Glutamatergic neuron (in vitro differentiated cells): ENCODE data around the gene C10orf71. TPM values are rescaled to one million over a fixed set of nuclear protein-coding genes. Genes with fewer than 3 reads are reported as not detected.

Experiments used
- DNase-seq: peaks from one replicate; pipeline ENCODE4 v3.0.0; 2022
- H3K27ac Mint-ChIP-seq: one replicate; pipeline ENCODE4 v1.8.0; 2020; ENCODE audit warnings: mild to moderate bottlenecking, mixed read lengths, inconsistent platforms; ENCODE audit not compliant: unreplicated experiment
- H3K27me3 Mint-ChIP-seq: one replicate; pipeline ENCODE4 v1.8.0; 2020; ENCODE audit warnings: mild to moderate bottlenecking, moderate library complexity, mixed read lengths, inconsistent platforms; ENCODE audit not compliant: unreplicated experiment
- H3K36me3 Mint-ChIP-seq: one replicate; pipeline ENCODE4 v1.8.0; 2020; ENCODE audit warnings: mild to moderate bottlenecking, mixed read lengths, inconsistent platforms; ENCODE audit not compliant: unreplicated experiment
- H3K4me1 Mint-ChIP-seq: one replicate; pipeline ENCODE4 v1.8.0; 2020; ENCODE audit warnings: mild to moderate bottlenecking, low read depth, mixed read lengths, inconsistent platforms; ENCODE audit not compliant: unreplicated experiment
- H3K4me3 Mint-ChIP-seq: one replicate; pipeline ENCODE4 v1.8.0; 2020; ENCODE audit warnings: mild to moderate bottlenecking, mixed read lengths, inconsistent platforms; ENCODE audit not compliant: unreplicated experiment
- H3K9me3 Mint-ChIP-seq: one replicate; pipeline ENCODE4 v1.8.0; 2020; ENCODE audit warnings: mild to moderate bottlenecking, moderate library complexity, mixed read lengths, inconsistent platforms; ENCODE audit not compliant: unreplicated experiment
- total RNA-seq: library from RNA; stranded (reverse); fragmentation: NEBNext Ultra II Directional; extraction: Animal tissue kit (Norgen Biotek cat#: 25700); gene quantifications from one replicate; pipeline ENCODE4 v1.2.1, GENCODE V29; 2021; ENCODE audit not compliant: unreplicated experiment
- TF ChIP-seq, protein P1 (sequence below): fragments of 200-600 bp; sonication (generic); IDR thresholded peaks from one replicate; pipeline ENCODE4 v1.5.0; 2021; ENCODE audit not compliant: partially characterized antibody, unreplicated experiment

The C10orf71 gene
- total RNA-seq, 1 donor from 2014 or later: 0.12 TPM

DNA sequence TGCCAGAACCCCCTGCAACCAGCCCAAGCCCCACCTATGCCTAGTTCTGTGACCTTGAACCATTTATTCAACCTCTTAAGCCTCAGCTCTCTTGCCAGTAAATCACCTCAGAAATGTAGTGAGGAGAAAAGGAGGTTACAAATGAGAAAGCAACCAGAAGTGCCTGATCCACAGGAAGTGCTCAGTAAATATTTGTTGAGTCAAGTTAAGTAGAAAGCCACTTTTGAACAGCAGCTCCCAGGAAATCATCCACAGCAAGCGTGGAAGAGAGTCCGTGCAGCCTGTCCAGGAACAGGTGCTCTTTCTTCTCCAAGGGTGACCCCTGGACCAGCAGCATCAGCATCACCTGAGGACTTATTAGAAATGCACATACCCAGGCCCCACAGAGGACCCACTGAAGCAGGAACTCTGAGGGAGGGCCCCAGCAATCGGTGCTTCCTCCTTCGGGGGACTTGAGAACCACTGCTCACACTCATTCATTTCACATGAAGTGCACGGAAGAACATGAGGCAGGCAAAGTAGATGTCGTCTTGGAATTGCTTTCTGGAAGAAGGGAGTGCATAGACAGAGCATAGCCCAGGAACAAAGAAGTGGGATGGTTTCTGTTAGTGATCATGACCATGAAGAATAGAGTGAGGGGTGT, 6.3 kb upstream of the C10orf71 start:
- Mint-ChIP-seq H3K4me1 (peaks cover 12% of the 10 kb centered on the region), H3K36me3 (peaks cover 5% of the 10 kb centered on the region), H3K9me3 (peaks cover 4% of the 10 kb centered on the region), H3K27me3 (peaks cover 2% of the 10 kb centered on the region), H3K4me3 (no peak overlapping the region), H3K27ac (no peak overlapping the region)
- DNase-seq: no peak
- TF ChIP-seq, protein P1, sequence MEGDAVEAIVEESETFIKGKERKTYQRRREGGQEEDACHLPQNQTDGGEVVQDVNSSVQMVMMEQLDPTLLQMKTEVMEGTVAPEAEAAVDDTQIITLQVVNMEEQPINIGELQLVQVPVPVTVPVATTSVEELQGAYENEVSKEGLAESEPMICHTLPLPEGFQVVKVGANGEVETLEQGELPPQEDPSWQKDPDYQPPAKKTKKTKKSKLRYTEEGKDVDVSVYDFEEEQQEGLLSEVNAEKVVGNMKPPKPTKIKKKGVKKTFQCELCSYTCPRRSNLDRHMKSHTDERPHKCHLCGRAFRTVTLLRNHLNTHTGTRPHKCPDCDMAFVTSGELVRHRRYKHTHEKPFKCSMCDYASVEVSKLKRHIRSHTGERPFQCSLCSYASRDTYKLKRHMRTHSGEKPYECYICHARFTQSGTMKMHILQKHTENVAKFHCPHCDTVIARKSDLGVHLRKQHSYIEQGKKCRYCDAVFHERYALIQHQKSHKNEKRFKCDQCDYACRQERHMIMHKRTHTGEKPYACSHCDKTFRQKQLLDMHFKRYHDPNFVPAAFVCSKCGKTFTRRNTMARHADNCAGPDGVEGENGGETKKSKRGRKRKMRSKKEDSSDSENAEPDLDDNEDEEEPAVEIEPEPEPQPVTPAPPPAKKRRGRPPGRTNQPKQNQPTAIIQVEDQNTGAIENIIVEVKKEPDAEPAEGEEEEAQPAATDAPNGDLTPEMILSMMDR: no peak

- peaks cover 14% of the 10 kb centered on the region for H3K4me1 Mint-ChIP-seq
These were observed 5.8 kb upstream of the C10orf71 start for GRCh38 chr10:49293208-49293603.

DNA sequence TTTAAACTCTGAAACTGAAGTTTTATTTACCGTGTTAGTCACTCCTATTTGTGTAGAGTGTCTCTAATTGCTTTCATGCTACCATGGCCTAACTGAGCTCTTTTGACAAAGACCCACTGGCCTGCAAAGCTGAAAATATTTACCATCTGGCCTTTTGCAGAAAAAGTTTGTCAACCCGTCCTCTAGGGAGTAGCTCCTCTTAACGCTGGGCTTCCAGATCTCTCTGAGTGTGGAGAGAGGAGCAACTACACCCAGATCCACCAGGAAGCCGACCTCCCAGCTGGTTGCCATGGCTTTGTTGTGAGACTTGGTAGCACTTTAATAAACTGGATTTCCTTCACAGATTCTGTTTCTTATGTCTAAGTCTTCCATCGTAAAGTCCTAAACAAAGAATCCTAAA, 4.2 kb upstream of the C10orf71 start:
- H3K4me3 Mint-ChIP-seq: no peak overlapping the region
- TF ChIP-seq, protein P1: no peak
- no peak overlapping the region for H3K27ac Mint-ChIP-seq
- peaks cover 25% of the 10 kb centered on the region for H3K4me1 Mint-ChIP-seq
- peaks cover 4% of the 10 kb centered on the region for H3K27me3 Mint-ChIP-seq
- no peak for DNase-seq
- peaks cover 5% of the 10 kb centered on the region for H3K36me3 Mint-ChIP-seq
- peaks cover 4% of the 10 kb centered on the region for H3K9me3 Mint-ChIP-seq

More at GRCh38 chr10:49293208-49293603, 5.8 kb upstream of the C10orf71 start:
- DNase-seq: no peak
- H3K27me3 Mint-ChIP-seq: peaks cover 2% of the 10 kb centered on the region
- peaks cover 5% of the 10 kb centered on the region for H3K36me3 Mint-ChIP-seq
- TF ChIP-seq, protein P1: no peak
- H3K9me3 Mint-ChIP-seq: peaks cover 4% of the 10 kb centered on the region
- no peak overlapping the region for H3K27ac Mint-ChIP-seq
- H3K4me3 Mint-ChIP-seq: no peak overlapping the region

- TF ChIP-seq, protein P1: no peak
- Mint-ChIP-seq H3K27me3 (peaks cover 4% of the 10 kb centered on the region), H3K4me1 (peaks cover 25% of the 10 kb centered on the region), H3K36me3 (peaks cover 5% of the 10 kb centered on the region), H3K4me3 (no peak overlapping the region), H3K27ac (no peak overlapping the region), H3K9me3 (peaks cover 4% of the 10 kb centered on the region)
- DNase-seq: no peak
These were observed 3.7 kb upstream of the C10orf71 start for GRCh38 chr10:49295297-49295696.

DNA sequence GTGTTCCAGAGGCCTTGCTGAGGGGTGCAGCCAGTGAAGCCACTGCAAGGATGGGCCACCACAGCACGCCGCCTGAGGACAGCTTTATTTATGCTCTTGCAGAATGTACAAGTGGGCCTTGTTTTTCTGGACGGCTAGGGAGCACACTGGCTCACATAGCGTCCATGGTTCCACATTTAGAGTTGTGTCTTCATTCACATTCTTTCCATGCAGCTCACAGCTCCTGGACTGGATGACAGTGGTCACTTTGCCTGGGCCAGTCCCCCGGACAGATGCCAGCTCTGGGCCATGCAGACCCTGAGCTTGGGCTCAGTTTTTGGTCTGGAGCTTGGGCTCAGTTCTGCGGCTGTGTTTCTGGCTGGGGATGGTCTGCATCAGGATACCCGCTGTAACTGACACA, 2.6 kb upstream of the C10orf71 start:
- TF ChIP-seq, protein P1: no peak
- peaks cover 6% of the 10 kb centered on the region for H3K27me3 Mint-ChIP-seq
- H3K27ac Mint-ChIP-seq: no peak overlapping the region
- no peak for DNase-seq
- peaks cover 5% of the 10 kb centered on the region for H3K36me3 Mint-ChIP-seq
- peaks cover 34% of the 10 kb centered on the region for H3K4me1 Mint-ChIP-seq
- peaks cover 4% of the 10 kb centered on the region for H3K9me3 Mint-ChIP-seq
- no peak overlapping the region for H3K4me3 Mint-ChIP-seq
